ENCODE measurements around the gene VAMP8.

The VAMP8 gene

GRCh38 chr2:85607268-85608215, 30.2 kb downstream of the VAMP8 start:
- Histone ChIP-seq H3K4me2 (ENCODE audit: low read depth, low read length, poor library complexity, severe bottlenecking) (no peak overlapping the region), H3K79me2 (ENCODE audit: insufficient read depth, low read length) (peaks cover 10% of the 10 kb centered on the region), H2AFZ (ENCODE audit: low read depth, low read length, severe bottlenecking) (no peak overlapping the region), H3K27me3 (ENCODE audit: low read length) (no peaks in the 10 kb centered on the region), H3K9me2 (replicated peaks; ENCODE audit: insufficient read depth, low read length) (no peaks in the 10 kb centered on the region), H3K4me3 (ENCODE audit: insufficient read depth, low read length, poor library complexity, severe bottlenecking) (no peak overlapping the region), H3K9me3 (ENCODE audit: insufficient read depth, low read length) (no peaks in the 10 kb centered on the region), H4K20me1 (ENCODE audit: low read depth, low read length) (no peaks in the 10 kb centered on the region), H3F3A (ENCODE audit: insufficient read depth) (no peaks in the 10 kb centered on the region), H3K27ac (ENCODE audit: low read depth, low read length) (no peak overlapping the region), H3K9ac (ENCODE audit: low read length) (no peak overlapping the region), H3K36me3 (ENCODE audit: low read length) (no peaks in the 10 kb centered on the region)
- no peak for TF ChIP-seq EZH2phosphoT487 (conservative IDR thresholded peaks at IDR 0.05; ENCODE audit: low read length)
- TF ChIP-seq, protein P1, sequence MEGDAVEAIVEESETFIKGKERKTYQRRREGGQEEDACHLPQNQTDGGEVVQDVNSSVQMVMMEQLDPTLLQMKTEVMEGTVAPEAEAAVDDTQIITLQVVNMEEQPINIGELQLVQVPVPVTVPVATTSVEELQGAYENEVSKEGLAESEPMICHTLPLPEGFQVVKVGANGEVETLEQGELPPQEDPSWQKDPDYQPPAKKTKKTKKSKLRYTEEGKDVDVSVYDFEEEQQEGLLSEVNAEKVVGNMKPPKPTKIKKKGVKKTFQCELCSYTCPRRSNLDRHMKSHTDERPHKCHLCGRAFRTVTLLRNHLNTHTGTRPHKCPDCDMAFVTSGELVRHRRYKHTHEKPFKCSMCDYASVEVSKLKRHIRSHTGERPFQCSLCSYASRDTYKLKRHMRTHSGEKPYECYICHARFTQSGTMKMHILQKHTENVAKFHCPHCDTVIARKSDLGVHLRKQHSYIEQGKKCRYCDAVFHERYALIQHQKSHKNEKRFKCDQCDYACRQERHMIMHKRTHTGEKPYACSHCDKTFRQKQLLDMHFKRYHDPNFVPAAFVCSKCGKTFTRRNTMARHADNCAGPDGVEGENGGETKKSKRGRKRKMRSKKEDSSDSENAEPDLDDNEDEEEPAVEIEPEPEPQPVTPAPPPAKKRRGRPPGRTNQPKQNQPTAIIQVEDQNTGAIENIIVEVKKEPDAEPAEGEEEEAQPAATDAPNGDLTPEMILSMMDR (IDR thresholded peaks at IDR 0.05; ENCODE audit: insufficient read depth, low read length, poor library complexity, severe bottlenecking): no peak

DNA sequence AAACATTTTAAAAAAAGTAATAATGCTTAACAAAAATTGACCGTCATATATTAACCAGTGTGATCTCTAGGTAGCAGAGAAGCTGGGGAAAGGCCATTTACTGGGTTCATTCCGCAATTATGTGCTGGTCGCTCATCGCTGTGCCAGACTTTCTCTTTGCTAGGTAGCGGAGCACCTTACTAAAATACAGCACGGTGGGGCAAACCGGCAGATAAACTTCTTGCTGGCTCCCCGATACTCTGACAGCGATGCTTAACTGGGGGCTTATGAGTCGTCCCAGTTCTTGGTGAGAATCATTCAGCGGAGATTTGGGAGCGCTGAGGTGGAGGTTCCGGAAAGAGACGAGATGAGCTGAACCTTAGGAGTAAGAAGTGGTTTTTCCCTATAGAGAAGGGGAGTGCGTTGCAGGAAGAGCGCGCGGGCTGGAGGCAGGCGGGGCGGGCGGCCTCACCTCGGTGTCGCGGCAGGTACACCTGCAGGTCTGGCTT, 33.9 kb downstream of the VAMP8 start:
- TF ChIP-seq EZH2phosphoT487 (conservative IDR thresholded peaks at IDR 0.05; ENCODE audit: low read length): no peak
- TF ChIP-seq, protein P1 (IDR thresholded peaks at IDR 0.05; ENCODE audit: insufficient read depth, low read length, poor library complexity, severe bottlenecking): no peak
- peak overlapping the region; percentile 84 for H3K4me2 ChIP-seq (ENCODE audit: low read depth, low read length, poor library complexity, severe bottlenecking)
- peaks cover 13% of the 10 kb centered on the region for H3K79me2 ChIP-seq (ENCODE audit: insufficient read depth, low read length)
- no peaks in the 10 kb centered on the region for H3K9me3 ChIP-seq (ENCODE audit: insufficient read depth, low read length)
- peaks cover 11% of the 10 kb centered on the region; the same call in 1 of the 2 replicates for H3F3A ChIP-seq (ENCODE audit: insufficient read depth)
- no peaks in the 10 kb centered on the region for H4K20me1 ChIP-seq (ENCODE audit: low read depth, low read length)
- no peaks in the 10 kb centered on the region for H3K27me3 ChIP-seq (ENCODE audit: low read length)
- H3K9ac ChIP-seq (ENCODE audit: low read length): peak overlapping the region; percentile 77
- H3K9me2 ChIP-seq (replicated peaks; ENCODE audit: insufficient read depth, low read length): no peaks in the 10 kb centered on the region
- H3K27ac ChIP-seq (ENCODE audit: low read depth, low read length): peak overlapping the region; percentile 34
- H3K36me3 ChIP-seq (ENCODE audit: low read length): no peaks in the 10 kb centered on the region
- peak overlapping the region; percentile 73 for H3K4me3 ChIP-seq (ENCODE audit: insufficient read depth, low read length, poor library complexity, severe bottlenecking)
- H2AFZ ChIP-seq (ENCODE audit: low read depth, low read length, severe bottlenecking): peak overlapping the region; percentile 42

- Histone ChIP-seq H3F3A (ENCODE audit: insufficient read depth) (peaks cover 12% of the 10 kb centered on the region; the same call in 1 of the 2 replicates), H2AFZ (ENCODE audit: low read depth, low read length, severe bottlenecking) (peak within 1 kb of the TSS; percentile 42), H3K9me3 (ENCODE audit: insufficient read depth, low read length) (no peaks in the 10 kb centered on the region), H3K27ac (ENCODE audit: low read depth, low read length) (peak within 1 kb of the TSS; percentile 51), H3K36me3 (ENCODE audit: low read length) (peaks cover under 1% of the 10 kb centered on the region; the same call in 1 of the 2 replicates), H3K9ac (ENCODE audit: low read length) (peak within 1 kb of the TSS; percentile 77), H3K9me2 (replicated peaks; ENCODE audit: insufficient read depth, low read length) (no peaks in the 10 kb centered on the region), H4K20me1 (ENCODE audit: low read depth, low read length) (peaks cover 2% of the 10 kb centered on the region; the same call in 1 of the 2 replicates), H3K4me2 (ENCODE audit: low read depth, low read length, poor library complexity, severe bottlenecking) (peak within 1 kb of the TSS; percentile 84), H3K4me3 (ENCODE audit: insufficient read depth, low read length, poor library complexity, severe bottlenecking) (peak within 1 kb of the TSS; percentile 73), H3K79me2 (ENCODE audit: insufficient read depth, low read length) (peaks cover 20% of the 10 kb centered on the region), H3K27me3 (ENCODE audit: low read length) (no peaks in the 10 kb centered on the region)
- TF ChIP-seq EZH2phosphoT487 (conservative IDR thresholded peaks at IDR 0.05; ENCODE audit: low read length): no peak
- TF ChIP-seq, protein P1 (IDR thresholded peaks at IDR 0.05; ENCODE audit: insufficient read depth, low read length, poor library complexity, severe bottlenecking): no peak
Observed at GRCh38 chr2:85611705-85612587, 34.6 kb downstream of the VAMP8 start, which contains the start of gene C2orf68. Gene C2orf68 (minus strand): TSS chr2:85612066. CDS start chr2:85611984, 82 bp downstream.
